GM18909 (cell line): ENCODE results near the gene FH.

Source experiments
- ATAC-seq: cut with Tn5 transposase; IDR thresholded peaks from one replicate; pipeline ENCODE4 v1.9.1; 2021; ENCODE audit warnings: mild to moderate bottlenecking; ENCODE audit not compliant: unreplicated experiment, poor library complexity

FH gene

DNA sequence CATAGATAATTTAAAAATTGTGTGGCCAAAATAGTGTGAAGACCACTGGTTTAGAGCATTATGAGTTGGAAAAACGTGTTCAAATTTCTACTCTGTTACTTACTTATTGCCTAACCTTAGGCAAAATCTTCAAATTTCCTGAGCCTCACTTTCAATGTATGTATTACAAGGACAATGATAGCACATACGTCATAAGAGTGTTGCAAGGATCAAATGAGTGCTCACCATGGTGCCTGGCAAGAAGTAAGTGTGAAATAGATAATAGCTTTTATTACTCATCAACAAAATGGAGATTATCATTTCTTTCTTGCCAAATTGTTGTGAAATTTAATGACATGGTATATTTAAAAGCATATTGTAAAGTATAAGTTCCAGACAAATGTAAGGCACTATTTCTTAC lies 57.2 kb downstream of the FH start:
- ATAC-seq: no peak

DNA sequence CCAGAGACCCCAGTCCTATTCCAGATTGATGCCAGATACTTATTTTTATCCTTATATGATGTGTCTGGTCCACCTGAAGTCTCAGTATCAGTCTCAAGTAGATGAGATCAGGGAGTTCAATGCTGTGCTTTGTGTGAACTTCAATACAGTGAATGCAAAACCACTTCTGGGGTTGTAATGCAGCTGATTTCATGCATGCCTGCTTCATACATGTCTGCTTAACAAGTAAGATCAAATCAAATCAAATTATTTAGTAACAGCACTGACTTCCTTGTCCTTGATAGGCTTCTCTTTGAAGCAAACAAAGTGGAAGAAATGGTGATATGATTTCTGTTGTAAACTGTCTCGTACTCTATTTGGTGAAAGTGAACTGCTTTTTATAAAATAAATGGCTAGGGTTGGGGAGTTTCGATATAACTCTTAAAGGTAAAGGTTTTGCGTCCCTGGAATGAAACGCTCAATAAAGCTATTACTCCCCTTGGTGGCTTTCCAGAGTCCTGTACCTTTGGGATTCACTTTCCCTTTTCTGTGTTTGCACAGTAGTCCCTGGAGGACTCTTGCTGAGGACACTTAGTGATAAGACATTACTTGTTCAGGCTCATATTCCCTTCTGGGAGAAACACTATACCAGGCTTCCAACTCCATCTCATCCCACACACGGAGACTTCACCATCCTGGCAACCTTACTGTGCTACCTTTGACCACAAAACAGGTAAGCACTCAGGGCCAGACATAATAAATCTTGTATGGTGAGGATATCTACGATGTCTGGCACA lies 59.3 kb downstream of the FH start:
- no peak for ATAC-seq

DNA sequence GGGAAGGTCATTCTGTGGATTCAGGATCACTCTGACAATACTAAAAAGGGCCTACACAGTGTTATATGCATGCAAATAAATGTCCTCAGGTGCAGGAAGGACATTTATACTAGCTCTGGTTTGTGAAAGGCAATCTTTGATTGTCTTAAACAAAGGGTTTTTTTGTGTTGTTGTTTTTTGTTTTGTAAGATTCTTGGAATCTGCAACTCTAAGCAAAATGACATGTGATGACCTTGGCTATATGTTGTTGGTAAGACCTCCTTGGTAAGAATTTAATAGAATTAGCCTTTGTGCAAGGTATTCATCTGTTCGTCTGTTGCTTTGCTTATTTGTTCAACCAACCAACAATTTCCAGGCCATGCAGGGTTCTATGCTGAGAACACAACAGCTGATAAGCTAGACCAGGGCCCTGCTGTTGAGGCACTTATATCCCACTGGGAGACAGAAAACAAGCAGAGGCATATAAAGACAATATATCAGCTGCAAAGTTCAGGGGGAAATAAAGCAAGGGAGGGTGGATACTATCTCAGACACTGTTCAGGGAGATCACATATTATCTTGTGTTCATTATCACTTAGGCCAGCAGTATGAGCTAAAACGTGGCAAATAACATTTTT lies 60.3 kb downstream of the FH start:
- no peak for ATAC-seq

DNA sequence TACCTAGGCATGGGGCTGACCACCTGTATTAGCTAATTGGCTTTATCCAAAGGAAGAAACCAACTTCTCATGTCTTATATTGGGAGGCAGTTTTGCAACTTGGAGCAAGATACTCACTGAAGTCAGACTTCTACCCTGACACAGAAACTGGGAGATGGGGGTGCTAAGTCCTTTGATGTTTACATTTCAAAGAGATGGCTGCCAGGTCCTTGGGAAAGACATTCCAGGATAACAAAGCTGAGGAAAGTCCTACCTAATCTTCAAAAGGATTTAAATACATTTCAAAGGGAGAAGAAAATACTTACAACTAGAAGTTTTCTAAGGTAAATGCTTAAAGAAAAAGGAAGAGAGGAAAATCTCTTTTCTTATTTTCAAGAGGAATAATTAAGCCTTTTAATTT lies 62.1 kb downstream of the FH start:
- ATAC-seq: no peak

DNA sequence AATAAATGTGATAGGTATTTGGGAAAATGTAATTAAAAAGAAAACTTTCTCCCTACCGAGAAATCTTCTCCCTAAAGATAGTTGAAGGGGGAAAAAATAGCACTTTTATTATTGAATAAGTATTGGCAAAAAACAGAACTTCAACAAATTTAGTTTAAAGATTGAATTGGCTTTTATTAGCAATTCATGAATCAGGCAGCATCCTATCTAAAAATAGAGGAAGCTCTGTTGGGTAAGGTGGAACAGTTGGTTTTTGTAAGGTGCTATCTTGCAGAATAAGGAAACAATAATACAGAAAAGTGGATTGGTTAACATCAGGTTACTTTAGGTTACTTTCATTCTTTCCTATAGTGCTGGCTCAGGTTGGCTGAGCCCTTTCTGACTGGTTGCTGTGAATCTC lies 62.8 kb downstream of the FH start:
- ATAC-seq: no peak

DNA sequence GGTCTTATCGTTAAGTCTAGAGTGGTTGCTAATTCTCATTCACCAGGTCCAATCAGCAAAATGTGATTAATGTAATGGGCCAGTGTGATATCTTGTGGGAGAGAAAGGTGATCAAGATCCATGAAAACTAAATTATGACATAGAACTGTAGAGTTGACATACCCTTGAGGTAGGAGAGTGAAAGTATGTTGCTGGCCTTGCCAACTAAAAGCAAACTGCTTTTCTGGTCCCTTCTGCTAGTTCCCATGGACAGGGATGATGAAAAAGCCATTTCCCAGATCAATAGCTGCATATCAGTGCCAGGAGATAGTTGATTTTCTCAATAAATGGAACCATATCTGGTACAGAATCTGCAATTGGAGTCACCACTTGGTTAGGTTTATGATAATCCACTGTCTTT lies 65.8 kb downstream of the FH start:
- ATAC-seq: no peak

DNA sequence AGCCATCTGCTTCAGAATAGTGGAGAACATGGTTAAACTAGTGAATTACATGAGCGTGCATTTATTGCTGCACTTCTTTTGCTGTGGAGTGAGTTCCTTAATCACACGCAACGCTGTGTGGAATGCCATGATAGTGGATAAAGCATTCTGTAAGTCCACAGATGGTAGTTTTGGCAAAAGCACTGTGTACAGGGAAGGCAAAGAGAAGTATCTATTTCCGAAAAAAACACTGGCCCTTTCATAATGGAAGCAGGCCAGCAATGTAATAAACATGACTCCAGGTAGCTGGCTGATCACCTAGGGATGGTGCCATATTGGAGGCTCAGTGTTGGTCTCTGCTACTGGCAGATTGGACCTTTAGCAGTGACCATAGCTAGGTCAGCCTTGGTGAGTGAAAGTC lies 67.6 kb downstream of the FH start:
- ATAC-seq: no peak
